Effector CD4-positive, alpha-beta T cell (primary cell): ENCODE results near the gene TSNAXIP1.

Source experiments
- DNase-seq: peaks from one replicate; pipeline ENCODE4 v3.0.0-alpha.2; 2020

TSNAXIP1 gene

DNA sequence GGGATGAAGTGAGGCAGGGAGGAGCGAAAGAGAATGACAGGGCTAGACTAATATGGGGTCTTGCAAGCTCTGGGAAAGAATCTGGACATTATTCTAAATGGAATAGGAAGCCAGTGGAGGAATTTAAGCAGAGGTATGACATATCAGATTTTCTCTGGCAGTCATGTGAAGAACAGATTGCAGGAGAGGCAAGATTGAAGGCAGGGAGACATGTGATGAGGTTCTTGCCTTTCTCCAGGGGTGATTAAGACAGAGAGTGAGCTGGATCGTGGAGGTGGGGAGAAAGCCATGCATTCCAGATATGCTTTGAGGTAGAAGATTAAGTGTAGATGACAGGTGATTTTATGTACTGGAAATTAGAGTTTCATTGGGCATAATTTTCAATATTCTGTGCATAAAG is 31.1 kb downstream of the TSNAXIP1 start:
- no peak for DNase-seq

DNA sequence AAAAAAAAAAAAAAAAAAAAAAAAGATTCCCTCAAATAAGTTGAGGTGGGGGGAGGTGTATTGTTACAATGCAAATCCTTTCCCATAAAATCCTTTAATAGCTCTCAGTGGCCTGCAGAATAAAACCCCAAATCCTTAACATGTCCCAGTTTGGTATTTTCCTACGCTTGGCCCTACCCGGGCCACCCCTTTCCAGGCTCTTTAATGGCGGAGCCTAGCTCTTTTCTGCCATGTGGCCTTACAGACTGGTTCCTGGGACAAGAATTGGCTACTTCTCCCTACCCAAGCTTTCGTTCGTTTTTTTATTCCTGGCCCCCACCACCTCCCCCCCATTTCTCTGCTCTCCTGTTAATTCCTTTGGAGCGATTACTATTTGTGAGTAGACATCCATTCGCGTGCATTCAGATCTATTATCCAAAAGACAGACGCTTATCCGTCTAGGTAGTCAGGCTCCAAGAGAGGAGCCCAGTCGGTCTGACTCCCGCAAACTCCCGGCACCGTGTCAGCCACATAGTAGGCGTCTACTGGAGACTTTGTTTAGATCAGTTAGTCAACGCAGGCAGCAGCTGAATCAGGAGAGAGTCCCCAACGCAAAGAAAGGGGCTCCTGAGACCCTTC is 34.6 kb downstream of the TSNAXIP1 start:
- no peak for DNase-seq

DNA sequence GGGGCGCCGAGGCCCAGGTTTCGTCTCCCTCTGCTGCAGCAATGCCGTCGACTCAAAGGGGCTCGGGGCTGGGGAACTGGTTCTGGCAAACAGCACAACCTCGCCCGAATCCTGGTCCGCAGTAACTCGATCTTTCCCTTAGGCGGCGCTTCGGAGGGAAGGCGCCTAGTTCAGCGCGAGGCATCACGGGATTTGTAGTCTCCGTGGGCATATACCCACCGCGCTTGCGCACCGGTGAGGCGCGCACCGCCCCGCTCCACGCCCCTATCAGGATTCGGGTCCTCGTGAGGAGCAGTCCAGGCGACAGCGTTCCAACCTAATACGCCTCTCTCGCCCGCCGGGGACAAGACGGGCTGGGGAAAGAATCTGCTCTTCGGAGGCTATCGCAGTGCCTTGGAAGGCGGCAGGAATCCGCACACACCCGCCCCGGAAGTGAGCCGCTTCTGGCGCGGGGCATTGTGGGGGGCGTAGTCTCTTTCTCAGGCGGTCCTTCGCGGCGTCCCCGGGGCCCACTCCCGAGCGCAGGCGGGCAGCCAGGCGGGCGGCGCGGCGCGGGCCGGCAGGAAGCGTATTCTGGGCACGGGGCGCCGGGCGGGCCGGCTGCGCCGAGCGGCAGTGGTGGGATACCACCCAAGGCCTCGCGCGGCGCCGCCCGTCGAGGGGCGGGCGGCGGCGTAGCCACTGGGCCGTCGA is 35.3 kb downstream of the TSNAXIP1 start, which contains the start of gene THAP11:
Gene THAP11, plus strand, starts transcription at position 505 of the 693 bp plus-strand sequence. CDS start 235 bp downstream, outside the sequence.
- DNase-seq, result peak; percentile 93

DNA sequence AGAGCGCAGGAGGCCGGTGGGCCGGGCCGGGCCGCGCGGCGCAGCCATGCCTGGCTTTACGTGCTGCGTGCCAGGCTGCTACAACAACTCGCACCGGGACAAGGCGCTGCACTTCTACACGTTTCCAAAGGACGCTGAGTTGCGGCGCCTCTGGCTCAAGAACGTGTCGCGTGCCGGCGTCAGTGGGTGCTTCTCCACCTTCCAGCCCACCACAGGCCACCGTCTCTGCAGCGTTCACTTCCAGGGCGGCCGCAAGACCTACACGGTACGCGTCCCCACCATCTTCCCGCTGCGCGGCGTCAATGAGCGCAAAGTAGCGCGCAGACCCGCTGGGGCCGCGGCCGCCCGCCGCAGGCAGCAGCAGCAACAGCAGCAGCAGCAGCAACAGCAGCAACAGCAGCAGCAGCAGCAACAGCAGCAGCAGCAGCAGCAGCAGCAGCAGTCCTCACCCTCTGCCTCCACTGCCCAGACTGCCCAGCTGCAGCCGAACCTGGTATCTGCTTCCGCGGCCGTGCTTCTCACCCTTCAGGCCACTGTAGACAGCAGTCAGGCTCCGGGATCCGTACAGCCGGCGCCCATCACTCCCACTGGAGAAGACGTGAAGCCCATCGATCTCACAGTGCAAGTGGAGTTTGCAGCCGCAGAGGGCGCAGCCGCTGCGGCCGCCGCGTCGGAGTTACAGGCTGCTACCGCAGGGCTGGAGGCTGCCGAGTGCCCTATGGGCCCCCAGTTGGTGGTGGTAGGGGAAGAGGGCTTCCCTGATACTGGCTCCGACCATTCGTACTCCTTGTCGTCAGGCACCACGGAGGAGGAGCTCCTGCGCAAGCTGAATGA is 36.0 kb downstream of the TSNAXIP1 start:
- DNase-seq, result peak; percentile 63

DNA sequence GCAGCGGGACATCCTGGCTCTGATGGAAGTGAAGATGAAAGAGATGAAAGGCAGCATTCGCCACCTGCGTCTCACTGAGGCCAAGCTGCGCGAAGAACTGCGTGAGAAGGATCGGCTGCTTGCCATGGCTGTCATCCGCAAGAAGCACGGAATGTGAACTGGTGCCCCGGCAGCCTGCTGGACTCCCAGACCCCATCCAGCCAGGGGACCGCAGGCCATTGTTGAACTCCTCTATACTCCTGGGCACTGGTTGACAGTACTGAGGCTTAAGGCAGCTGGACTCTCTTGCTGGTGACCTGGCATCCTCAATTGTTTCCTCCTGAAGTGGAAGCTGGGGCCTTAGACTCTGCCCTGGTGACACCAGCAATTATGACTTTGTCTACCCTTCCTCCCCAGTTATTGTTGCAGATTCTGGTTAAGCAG is 36.7 kb downstream of the TSNAXIP1 start:
- DNase-seq, result no peak

DNA sequence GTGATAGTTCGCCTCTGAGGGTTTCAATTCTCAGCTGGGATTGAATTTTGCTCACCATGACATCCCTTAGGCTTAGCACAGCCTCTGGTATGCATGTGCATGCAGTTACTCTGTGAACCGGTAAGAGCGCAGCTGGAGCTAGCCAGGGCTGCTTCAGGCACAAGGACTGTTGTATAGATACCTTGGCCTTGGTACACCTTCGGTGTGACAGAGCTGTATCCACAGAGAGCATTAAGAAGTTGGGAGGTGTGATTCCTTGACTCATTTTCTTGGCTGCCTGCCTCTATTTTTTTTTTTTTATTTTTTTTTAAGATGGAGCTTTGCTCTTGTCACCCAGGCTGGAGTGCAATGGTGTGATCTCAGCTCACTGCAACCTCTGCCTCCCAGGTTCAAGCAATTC is 37.8 kb downstream of the TSNAXIP1 start:
- no peak for DNase-seq

DNA sequence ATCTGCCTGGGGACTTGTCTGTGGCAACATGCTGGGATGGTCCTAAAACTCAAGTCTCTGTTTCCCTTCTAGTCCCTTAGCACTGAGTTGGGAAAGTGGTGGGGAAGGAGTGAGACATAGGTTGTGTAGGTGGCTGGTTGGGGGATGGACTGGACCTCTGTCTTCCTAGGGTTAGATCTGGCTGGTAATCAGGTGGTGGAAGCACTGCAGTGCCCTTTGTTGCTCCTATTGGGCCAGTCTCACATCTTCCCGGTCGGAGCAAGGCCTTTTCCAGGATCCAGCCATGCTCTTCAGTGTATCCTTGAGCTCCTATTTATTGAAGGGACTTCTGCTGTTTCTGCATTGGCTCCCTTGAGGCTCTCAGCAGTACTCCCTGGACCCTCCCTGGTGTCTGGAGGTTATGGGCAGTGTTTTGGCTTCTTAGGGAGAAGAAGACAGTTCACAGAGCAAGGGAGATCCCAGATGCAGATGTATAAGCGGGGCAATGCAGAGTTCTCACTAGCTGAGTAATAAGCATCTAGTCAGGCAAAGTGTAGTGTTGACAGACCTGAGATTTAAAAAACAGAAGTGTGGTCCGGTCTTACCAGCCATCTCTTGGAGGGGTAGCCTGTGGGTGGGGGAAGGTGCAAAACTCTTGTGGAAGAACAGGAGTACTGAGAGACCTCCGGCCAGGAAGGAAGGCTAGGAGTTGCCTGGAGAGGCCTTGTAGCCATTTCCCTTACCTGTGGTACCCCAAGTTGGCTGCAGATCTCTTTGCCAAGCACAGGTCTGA is 38.8 kb downstream of the TSNAXIP1 start:
- no peak for DNase-seq

DNA sequence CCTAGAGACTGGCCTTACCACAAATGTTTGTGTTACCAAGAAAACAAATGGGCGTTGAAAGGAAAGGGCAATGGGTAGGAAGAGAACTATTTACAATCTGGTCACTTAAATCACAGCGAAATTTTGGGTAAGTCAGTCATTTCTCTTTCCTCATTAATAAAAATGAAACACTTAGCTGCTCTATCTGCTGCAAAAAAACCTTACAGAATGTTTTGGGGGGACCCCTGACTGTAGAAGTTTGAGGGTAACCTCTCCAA is 39.3 kb downstream of the TSNAXIP1 start:
- no peak for DNase-seq

DNA sequence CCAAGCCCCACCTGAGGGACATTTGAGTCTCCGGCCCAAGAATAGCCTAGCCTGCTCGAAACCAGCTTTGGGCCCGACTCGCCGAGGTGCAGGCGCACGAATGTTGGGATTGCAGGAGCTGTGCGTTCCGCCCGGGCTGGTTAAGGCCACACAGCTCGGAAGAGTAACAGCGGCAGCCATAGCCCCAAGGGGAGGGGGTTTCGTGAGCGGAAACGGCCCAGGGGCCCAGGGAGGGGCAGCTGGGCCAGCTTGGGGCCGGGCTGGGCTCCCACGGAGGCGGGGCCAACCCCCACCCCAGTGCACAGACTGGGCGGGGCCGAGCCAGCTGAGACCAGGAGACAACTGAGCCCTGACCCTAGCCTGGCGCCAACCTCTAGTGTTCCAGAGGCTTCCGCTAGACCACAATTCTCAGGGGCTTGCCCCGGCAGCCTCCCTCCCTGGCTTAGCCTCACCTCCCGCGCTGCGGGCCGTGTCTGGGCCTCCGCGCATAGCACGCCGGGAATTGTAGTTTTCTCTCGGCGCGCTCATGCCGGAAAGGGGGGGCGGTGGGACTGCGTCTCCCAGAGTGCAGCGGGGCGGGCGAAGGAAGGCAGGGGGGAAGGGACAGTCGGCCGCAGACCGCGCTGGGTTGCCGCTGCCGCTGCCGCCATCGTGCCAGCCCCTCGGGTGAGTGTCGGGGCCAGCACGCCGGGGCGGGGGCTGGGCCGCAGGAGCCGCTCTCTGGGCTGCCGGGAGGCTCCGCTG is 39.8 kb downstream of the TSNAXIP1 start, which contains the start of gene NUTF2:
Gene NUTF2, plus strand, starts transcription at position 614 of the 744 bp plus-strand sequence. CDS start 18,198 bp downstream, outside the sequence.
- peak; percentile 96 for DNase-seq

DNA sequence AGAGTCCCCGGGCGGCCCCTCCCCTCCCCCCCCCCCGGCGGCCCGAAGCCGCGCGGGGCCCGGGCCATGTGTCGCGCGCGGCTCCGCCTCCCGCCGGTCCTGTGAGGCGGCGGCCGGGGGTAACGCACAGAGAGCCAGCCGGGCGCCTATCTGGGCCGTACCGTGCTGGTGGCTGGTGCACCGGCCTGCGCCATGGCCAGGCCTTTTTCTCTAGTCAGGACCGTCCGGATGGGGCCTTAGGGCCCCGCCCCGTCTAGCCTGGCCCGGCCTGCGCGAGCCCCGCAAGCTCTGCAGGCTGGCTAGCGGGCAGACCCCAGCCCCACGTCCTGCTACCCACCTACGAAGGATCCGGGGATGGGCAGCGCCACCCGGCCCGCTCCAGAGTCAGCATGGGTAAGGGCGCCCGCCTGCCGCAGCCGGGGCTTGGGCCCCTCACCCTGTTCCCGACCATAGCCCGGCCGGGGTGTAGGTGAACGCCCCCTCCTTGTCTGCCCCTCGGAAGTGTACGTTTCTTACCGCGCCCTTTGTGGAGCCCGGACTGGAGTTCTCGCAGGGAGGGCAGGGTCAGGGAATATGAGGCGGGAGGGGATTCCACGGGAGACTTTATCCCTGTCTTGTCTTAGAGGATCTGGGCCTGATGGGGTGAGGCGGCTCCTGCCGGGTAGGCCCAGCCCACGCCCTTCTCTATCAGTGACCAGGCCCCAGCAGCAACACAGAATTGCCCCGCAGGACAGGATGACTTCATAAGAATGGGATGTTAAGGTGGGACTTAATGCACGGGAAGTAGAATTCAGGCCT is 40.6 kb downstream of the TSNAXIP1 start, which contains the start of gene CENPT:
Gene CENPT, minus strand, starts transcription at position 630 of the 798 bp plus-strand sequence. CDS start 13,834 bp downstream, outside the sequence.
- DNase-seq, result no peak

DNA sequence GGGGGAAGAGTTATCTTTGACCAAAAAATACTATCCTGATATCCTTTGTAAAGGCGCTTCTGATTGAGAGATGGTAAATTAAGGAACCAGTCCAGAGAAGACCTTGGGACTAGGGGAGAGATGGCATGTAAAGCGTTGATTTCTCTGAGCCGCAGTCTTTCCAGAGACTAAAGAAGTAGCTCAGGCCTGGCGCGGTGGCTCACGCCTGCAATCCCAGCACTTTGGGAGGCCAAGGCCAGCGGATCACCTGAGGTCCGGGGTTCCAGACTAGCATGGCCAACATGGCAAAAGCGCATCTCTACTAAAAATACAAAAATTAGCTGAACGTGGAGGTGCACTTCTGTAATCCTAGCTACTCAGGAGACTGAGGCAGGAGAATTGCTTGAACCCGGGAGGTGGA is 41.4 kb downstream of the TSNAXIP1 start:
- DNase-seq, result no peak

DNA sequence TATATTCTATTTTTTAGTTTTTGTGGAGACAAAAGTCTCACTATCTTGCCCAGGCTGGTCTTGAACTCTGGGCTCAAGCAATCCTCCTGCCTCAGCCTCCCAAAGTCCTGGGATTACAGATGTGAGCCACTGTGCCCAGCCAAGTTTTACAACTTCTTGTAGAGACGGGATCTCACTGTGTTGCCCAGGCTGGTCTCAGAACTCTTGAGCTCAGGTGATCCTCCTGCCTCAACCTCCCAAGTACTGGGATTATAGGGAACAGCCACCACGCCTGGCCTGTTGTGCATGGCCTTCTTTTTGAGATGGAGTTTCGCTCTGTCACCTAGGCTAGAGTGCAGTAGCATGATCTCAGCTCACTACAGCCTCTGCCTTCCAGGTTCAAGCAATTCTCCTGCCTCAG is 47.0 kb downstream of the TSNAXIP1 start:
- DNase-seq, result no peak

DNA sequence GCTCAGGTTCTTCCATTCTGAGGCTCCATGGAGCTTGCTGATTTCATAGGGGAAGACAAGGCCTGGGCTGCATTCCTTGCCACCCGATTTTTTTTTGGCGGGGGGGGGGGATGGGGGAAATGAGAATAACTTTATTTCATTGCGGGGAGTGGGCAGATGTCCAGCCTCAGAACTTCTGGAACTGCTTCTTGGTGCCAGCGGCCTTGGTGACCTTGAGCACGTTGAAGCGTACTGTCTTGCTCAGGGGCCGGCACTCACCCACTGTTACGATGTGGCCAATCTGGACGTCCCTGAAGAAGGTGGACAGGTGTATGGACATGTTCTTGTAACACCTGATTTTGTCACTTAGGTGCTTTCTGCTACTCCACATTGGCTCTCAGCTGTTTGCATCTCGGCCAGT is 49.1 kb downstream of the TSNAXIP1 start:
- DNase-seq, result no peak

DNA sequence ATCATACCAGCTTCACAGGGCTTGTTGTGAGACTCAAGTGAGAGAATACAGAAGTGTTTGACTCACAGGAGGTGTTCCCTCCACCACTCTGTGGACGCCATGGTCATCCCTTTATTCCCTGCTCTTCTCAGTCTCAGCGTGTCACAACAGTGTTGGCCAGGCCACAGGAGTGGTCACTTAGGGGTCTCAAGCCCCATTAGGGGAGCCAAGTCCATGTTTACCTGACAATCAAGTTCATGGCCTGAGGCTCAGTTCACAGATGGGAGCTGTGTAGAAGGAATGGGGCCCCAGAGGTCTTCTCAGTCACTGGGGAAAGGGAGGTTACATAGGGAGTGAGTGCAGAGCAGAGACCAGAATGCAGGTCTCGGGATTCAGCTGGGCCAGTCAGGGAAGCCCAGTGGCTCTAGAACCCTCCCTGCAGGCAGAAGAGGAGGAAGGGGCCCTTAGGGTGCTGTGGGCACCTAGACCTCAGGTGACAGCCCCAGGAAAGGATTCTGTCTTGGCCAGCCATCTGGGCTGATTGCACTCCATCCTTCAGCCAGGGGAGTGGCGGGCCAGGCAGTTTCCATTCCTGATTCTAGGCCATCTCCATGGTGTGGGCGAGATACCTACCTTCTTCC is 50.3 kb downstream of the TSNAXIP1 start:
- DNase-seq, result no peak

DNA sequence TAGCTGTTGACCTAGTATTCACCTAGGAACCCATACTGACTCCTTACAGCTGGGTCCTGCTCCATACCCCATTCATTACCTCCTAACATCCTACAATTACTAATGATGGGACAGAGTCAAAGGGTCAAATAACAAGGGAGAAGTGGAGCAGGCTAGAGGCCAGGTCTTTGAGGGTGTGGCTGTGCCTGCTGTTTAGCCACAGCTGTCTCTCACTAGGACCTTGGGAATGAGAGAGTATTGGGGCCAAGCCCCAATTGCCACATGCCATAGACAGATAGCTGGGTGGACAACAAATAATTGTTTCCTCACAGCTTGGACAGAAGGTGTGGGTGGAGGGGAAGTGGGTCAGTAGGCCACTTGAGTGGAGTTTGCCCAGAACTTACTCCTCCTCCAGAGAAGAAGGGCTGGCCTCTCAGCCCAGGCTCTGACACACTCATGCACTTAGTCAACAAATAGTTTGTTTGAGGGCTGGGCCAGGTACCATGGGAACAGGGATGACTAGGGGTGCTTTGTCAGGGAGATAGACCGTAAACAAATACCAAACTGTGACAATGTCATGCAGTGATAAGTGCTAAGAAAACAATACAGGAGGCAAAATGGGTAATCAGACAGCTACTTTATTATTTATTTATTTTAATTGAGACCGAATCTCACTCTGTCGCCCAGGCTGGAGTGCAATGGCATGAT is 51.0 kb downstream of the TSNAXIP1 start:
- DNase-seq, result peak; percentile 19

DNA sequence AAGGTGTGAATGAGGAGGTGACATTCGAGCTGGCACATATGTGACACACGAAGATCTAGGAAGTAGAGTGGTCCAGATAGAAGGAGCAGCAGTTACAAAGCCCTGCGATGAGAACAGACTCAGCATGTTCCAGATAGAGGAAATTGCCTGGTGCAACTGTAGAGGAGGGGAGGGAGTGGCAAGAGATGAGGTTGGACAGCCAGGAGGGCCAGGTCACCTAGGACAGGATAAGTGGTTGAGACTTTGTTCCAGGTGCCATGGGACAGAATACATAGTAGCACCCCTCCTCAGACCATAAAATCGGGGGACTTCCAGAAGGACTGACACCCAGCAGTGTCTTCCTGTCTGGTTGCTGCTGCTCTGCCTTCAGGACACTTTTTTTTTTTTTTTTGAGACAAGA is 51.8 kb downstream of the TSNAXIP1 start:
- DNase-seq, result no peak

DNA sequence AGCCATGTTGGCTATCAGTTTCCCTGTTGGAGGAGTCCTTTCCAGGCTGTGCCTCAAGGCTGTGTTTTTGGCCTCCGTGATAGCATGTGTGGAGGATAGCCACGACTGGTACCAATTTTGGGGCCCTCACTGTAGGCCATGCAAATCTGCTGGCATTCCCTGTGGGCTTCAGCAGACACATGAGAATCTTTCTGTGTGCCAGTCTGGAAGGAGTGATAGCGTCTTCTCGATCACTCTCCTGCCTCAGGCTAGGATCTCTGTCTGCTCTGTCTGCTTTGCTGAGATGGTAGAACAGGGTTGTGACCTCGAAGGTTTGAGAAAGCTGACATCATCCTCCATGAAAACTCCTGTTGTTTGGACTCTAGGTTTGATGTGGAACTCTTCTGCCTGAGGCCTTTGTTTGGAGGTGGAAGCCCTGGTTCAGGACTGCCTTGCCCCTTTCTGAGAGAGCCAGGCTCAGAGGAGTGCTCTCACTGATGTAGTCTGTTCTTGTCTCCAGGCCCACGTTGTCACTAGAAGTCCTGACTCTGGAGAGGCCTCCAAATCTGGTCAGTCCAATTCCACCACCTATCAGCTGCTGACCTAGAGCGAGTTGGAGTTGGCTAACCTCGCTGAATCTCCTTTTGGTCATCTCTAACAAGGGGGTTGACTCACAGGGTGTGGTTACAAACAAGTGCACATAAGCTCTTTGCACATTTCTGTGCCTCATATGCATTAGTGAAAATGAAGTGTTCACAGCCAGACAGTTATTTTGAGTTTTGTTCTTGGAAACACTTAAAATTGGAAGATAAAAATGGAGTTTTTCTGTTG is 54.1 kb downstream of the TSNAXIP1 start:
- no peak for DNase-seq

DNA sequence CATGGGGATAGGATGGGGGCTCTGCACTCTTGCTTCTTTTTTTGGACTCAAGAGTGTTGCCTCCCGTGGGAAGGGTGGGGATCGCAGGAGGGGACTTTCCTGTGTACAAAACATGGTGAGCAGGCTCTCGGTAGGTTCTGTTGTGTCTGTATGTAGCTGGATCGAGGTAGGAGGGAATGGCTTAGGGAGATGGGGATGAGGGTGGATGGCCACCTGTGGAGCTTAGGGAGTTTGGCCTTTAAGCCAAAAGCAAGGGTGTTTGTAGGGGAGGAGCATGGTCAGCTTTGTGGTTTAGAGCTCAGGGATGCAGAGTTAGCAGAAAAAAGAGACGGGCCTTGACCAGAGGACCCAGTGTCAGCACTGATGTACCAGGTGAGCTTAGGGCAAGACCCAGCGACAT is 55.2 kb downstream of the TSNAXIP1 start:
- no peak for DNase-seq
